Measurements from ENCODE around the gene CTNNA2. TPM values are rescaled to one million over a fixed set of nuclear protein-coding genes. Genes with fewer than 3 reads are reported as not detected.

Gene CTNNA2
- total RNA-seq, 1 experiment from 2014 or later, result 0.54 TPM

GRCh38 chr2:80298954-80299353 is 786.1 kb downstream of the CTNNA2 start:
- no peak for ATAC-seq
- no peak overlapping the region for H3K4me3 ChIP-seq (ENCODE audit: low read depth in 2 of 2, low read length in 2 of 2)
- in situ Hi-C loops (cut with HindIII; ENCODE audit: low pct_unique_long_range_greater_than_20kb, low sequenced_read_pairs) (no loop called here), intact Hi-C loops (cut with micrococcal nuclease; ENCODE audit: unreplicated experiment) (no loop called here)
- no peak for TF ChIP-seq REST (IDR thresholded peaks at IDR 0.05; ENCODE audit: insufficient read depth in 1 of 2, low read depth in 2 of 2, low read length in 1 of 2)
- no peak for TF ChIP-seq POLR2AphosphoS5 (IDR thresholded peaks at IDR 0.05; ENCODE audit: low read depth, low read length)
- TF ChIP-seq CTCF (IDR thresholded peaks at IDR 0.05), result no peak
- no peak for TF ChIP-seq TCF7L2 (IDR thresholded peaks at IDR 0.05; ENCODE audit: low read depth, low read length)
- no peak for TF ChIP-seq SIN3A (IDR thresholded peaks at IDR 0.05; ENCODE audit: borderline replicate concordance, insufficient read depth, low read depth, low read length)
- H3K36me3 ChIP-seq (ENCODE audit: control insufficient read depth, insufficient read depth, low read length), result no peaks in the 10 kb centered on the region
- ChIA-PET POLR2A (no interaction called here), CTCF (no interaction called here)
- H3K4me1 ChIP-seq (ENCODE audit: control insufficient read depth, insufficient read depth, low read length), result no peaks in the 10 kb centered on the region
- no peak for DNase-seq (ENCODE audit: low read depth, low spot score)
- BruUV-seq (replicated peaks), result no TSS peak
- no peaks in the 10 kb centered on the region for H3K9me3 ChIP-seq (ENCODE audit: control insufficient read depth, insufficient read depth, low read depth, low read length)
- H3K27ac ChIP-seq (ENCODE audit: low read length), result no peak overlapping the region
- no peaks in the 10 kb centered on the region for H3K27me3 ChIP-seq (ENCODE audit: control insufficient read depth, insufficient read depth, low read length)

- in situ Hi-C loops (cut with HindIII; ENCODE audit: low pct_unique_long_range_greater_than_20kb, low sequenced_read_pairs) (no loop called here), intact Hi-C loops (cut with micrococcal nuclease; ENCODE audit: unreplicated experiment) (no loop called here)
- ATAC-seq (no peak), DNase-seq (ENCODE audit: low read depth, low spot score) (no peak)
- H3K27ac ChIP-seq (ENCODE audit: low read length), result no peak overlapping the region
- no peak overlapping the region for H3K4me3 ChIP-seq (ENCODE audit: low read depth in 2 of 2, low read length in 2 of 2)
- H3K4me1 ChIP-seq (ENCODE audit: control insufficient read depth, insufficient read depth, low read length), result no peaks in the 10 kb centered on the region
- no peaks in the 10 kb centered on the region for H3K27me3 ChIP-seq (ENCODE audit: control insufficient read depth, insufficient read depth, low read length)
- CTCF ChIA-PET, result no interaction called here
- TF ChIP-seq TCF7L2 (IDR thresholded peaks at IDR 0.05; ENCODE audit: low read depth, low read length), result no peak
- no peak for TF ChIP-seq POLR2AphosphoS5 (IDR thresholded peaks at IDR 0.05; ENCODE audit: low read depth, low read length)
- no peak for TF ChIP-seq REST (IDR thresholded peaks at IDR 0.05; ENCODE audit: insufficient read depth in 1 of 2, low read depth in 2 of 2, low read length in 1 of 2)
- no peak for TF ChIP-seq SIN3A (IDR thresholded peaks at IDR 0.05; ENCODE audit: borderline replicate concordance, insufficient read depth, low read depth, low read length)
- TF ChIP-seq CTCF (IDR thresholded peaks at IDR 0.05), result no peak
- no peaks in the 10 kb centered on the region for H3K9me3 ChIP-seq (ENCODE audit: control insufficient read depth, insufficient read depth, low read depth, low read length)
- POLR2A ChIA-PET, result no interaction called here
- no TSS peak for BruUV-seq (replicated peaks)
- H3K36me3 ChIP-seq (ENCODE audit: control insufficient read depth, insufficient read depth, low read length), result no peaks in the 10 kb centered on the region
Observed at GRCh38 chr2:80299661-80300060, 786.8 kb downstream of the CTNNA2 start.

All from Panc1 (cell line).